Lung microvascular endothelial cell (primary cell): ENCODE measurements around the gene ZFHX3. TPM values are rescaled to one million over a fixed set of nuclear protein-coding genes. Genes with fewer than 3 reads are reported as not detected.

Source experiments
- DNase-seq, 2 donors: peaks; one replicate each; pipeline versions ENCODE4 v3.0.0 to v3.0.0-alpha.2; 2010; ENCODE audit warnings: low read depth in 2 of 2
- total RNA-seq: library from RNA; depleted of rRNA; stranded (reverse); fragments of >200 nt; gene quantifications from 2 replicates; pipeline ENCODE4 v1.2.1, GENCODE V29; 2014

Gene ZFHX3
- total RNA-seq, 1 donor from 2014 or later = 7.9 TPM

DNA sequence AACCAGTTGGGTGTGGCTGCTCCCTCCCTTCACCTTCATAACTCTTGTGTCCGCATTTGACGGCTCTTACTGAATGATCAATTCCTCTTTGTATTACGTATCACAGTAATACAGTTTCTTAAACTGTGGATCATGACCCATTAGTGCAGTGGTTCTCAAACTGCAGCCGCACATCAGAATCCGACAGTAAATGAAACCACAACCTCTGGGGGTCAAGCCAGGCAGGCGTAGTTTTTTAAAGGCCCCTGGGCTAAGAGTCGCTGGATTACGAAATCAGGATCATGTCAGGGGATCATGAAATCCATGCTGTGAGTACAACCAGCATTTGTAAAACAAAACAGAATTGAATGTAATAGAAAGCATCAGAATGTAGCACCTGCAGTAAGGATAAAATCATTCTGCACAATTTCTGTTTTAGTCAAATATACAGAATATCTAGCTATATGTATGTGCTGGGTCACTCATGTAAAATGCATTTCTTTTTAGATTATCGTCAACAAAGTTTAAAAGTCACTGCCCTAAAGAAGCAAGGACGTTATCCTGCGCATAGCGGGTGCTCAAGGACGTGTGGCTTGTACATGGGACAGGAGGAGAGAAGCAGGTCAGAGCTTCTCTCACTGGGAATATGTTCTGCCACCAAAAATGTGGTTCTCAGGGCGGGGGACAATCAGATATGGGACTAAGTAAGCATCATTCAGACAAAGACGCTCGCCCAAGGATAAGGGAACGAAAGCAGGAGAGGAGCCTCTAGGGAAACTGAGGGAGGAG is 113.1 kb downstream of the ZFHX3 start:
- no peak for DNase-seq

DNA sequence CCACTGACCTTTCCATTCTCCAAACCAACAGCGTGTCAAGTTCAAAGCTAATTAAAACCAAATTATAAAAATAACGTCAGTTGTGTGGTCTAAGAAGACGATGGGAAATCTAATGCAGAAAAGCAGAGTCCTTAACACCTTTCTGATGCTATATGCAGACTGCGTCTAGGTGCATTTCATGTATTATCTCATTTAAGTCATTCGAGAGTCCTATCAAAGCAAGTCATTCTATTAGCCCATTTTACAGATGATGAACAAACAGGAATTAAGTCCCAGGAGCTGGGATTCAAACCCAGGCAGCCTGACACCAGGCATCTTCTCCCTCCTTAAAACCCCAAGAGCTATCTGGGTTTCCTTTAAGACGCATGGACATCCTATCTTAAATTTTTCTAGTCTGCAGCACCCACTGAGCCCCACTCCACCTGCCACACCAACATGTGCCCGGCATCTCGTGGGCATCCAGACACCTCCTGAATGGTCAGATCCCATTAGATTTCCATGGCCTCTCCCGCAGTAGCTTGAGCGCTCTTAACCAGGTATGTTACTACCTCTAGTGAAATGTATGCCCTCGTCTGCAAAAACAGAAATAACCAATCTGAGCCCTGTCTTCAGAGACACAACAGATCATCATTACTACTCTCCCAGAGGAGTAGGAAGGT is 115.1 kb downstream of the ZFHX3 start:
- no peak for DNase-seq

DNA sequence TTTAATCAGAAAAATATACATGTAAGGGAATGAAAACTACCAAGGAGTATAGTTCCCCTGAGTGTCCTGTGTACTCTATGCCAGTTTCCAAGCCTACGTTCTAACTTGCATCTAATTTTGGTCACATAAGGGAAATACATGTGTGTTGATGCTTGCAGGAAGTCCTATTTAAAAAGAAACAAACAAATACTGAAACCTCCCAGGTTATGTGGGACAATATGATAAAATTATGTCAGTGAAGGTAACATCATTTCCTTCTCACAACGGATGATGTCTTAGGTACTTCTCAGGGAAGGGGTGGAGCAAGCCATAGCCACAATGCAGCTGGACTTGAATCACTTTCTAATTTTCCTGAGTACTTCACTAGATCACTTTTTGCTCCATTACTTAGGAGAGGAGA is 115.9 kb downstream of the ZFHX3 start:
- DNase-seq = peak in 1 of 2 donors; percentile 23

DNA sequence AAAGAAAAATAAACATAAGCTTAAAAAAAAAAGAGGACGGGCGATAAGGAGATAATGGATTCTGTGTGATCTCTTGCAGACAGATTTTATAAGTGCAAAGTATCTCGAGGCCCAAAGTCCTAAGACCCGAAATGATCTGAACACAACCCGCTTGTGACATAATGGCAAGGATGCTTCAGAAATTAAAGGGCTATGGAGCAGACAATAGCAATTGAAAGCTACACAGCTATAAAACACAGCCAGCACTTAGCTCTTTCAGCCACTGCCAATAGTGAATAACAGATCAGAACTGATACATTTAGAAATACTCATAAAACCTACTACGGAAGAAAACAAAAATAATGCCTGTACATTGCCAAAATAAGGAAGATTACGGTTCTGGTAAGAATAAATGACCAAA is 117.5 kb downstream of the ZFHX3 start:
- DNase-seq = no peak

DNA sequence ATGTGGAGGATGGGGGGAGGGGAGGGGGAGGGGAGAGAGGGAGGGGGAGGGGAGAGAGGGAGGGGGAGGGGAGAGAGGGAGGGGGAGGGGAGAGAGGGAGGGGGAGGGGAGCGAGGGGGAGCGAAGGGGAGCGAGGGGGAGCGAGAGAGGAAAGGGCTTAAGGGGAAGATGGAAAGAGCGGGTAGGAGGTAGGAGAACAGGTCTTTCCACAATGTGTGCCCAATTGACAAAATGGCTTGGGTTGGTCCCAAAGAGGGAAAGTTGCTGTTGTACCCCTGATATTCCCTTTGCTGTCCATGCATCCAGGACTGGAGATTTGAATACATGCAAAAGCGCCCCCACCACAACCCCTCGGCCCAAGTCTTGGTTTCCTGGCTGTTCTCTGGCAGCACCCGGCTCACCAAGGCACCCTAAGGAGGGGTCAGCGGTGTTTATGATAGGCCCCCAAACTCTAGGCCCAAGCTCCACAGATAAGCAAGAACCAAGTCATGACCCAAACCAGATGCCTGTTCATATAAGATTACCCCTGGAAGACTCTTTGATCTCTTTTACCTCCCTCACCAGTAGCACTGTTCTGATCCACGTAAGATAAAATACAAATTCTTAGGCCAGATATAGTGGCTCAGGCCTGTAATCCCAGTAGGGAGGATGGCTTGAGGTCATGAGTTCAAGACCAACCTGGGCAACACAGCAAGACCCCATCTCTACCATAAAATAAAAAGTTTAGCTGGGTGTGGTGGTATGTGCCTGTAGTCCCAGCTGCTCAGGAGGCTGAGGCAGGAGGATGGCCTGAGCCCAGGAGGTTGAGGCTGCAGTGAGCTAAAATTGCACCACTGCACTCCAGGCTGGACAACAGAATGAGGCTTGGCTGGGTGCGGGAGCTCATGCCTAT is 119.6 kb downstream of the ZFHX3 start:
- no peak for DNase-seq

DNA sequence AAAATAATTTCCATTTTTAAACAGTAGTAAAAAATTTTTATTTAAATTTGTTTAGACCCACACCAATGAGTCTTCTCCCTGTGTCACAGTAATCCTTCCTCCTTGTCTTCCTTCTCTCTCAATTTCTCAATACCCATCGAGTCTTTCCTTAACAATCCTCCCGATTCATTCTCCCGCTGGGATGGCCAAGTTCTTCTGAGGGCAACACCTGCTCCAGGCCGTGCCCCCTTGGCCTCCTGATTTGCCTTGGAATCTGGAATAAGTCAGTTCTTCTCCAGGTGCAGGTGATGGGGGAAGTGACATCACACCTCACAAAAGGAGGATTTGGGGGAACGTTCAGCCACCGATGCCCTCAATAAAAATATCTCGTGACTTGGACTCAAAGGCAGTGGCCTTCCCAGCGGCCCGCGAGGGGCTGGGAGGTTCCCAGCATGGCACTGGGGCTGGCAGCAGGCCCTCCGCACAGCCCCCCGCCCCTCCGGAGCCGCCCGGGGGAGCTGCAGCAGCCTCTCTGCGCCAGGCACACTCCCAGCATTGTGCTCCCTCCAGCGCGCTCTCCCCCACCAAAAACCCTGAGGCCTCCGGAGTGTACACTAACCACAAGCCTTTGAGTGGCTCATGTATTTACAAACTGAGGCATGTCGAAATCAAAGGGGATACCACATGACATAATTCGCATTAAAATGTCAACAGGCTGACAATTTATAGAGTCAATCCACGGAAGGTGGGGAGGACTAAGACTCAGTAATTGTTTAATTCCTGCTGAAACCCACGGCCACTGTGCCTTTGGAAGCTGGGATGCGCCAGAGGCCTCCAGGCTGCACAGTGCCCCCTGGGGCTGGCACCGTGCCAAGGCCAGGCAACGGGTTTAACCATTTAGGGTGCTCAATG is 120.5 kb downstream of the ZFHX3 start:
- peak in 1 of 2 donors; percentile 26 for DNase-seq

DNA sequence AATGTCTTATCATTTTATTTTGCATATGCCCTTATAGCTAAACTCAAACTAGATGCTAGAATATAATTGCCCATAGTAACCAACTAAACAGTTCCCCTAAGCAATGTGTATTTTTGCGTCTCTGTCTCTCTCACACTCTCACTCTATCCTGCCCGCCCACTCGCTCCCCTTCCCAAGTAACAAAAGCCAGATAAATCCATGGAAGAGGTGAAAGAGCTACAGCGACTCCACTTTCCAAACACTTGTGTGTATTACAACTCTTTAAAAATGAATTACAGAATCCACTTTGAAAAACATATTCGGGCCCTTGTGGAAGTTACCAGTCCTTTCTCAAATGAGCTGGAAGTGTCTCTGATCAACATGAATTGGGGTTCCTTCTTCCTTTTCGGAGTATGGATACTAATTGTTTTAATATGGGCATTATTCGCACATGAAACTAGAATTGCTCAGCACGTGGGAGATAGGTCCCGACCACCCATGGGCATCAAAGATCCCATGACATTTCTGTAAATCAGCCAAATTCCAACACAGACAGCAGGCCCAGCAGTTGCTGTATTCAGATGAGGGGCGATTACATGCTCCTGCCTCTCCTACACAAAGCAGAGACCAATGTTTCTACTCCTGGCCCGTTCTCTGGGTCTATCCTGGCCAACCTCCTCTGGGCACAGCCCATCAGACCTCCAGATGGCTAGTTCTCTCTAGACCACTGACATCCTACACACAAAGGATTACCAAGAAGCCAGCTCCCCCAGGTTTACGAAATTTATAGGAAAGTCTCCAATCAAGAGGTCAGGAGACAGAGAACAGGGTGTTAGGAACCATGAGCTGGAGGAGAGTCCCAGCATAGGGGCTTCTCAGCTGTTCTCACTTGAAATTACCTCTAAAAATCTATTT is 121.5 kb downstream of the ZFHX3 start:
- no peak for DNase-seq

DNA sequence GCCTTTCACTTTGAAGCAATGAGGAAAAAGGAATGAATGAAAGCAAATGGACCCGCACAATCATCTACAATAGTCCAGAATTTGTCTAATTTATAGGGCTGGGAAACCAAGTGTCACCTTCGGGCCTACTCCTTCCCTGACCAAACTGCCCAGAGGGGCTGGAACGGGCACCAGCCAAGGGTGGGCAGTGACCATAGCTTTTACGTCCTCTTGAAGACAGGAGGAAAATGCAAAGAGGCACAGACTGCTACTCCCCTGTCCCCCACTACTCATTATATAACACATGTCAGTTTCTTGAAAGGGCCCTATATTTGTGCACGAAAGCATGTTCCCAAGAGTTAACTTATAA is 122.3 kb downstream of the ZFHX3 start:
- no peak for DNase-seq

DNA sequence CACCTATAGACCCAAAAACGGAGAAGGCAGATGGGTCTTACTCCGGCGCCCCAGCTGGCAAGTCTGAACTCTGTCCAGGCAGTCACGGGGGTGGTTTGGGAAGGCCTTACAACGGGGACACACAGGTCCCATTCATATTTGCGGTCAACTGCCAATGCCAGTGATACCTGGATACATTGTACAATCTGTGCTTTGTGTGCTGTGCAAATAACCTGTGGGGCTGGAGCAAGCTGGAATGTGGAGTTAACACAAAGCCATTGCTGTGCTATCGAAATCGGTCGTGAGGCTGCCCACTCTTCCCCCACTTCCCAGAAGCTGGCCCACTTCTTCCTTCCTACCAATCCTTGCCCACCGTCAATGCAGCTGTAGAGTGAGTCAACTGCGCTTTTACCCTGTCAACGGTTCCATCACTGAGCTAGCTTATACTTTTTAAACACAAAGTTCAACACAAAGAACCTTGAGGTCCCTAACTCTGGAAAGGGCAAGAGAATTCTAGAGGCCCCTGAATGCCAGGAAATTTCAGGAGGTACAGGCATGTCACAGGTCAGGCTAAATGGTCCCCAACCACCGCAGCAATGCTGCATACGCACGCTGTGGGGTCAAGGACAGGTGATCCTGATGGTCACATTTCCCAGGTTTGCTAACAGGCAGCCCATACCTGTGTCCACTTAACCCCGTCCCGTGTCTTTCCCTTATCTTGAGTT is 122.8 kb downstream of the ZFHX3 start:
- DNase-seq = no peak

DNA sequence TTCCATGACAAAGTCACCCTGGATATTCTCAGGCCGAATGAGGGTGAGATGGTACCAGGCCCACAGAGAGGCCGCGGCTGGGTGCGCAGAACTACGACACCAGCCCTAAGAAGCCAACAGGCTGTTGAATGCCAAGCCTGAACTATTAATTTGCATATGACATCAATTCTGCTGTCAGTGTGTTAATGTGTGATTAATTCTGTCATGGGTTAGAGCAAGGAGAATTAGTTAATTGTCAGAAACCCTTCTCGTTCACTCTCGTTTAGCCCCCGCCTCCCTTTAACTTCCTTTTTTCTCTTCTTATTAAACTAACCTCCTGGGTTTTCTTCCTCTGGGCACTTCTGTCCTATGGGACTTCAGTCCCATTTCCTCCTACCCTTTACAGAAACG is 123.4 kb downstream of the ZFHX3 start:
- DNase-seq = no peak

DNA sequence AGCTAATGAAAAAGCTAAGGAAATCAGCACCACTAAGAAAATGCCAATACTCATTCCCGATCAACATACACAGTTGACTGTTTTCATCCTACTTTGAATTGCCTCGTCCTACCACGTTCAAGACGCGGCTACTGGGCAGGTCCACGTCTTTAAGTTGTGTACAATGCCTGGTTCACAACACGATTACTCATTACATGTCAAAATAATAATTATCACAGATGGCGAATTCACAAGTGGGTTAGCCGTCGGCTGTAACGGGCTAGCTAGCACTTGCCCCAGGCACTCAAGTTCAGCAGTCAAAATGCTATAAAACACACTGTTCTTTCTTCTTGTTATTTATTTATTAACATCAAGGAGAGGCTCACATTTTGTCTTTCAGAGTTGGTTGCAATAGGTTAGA is 124.2 kb downstream of the ZFHX3 start:
- DNase-seq = no peak

DNA sequence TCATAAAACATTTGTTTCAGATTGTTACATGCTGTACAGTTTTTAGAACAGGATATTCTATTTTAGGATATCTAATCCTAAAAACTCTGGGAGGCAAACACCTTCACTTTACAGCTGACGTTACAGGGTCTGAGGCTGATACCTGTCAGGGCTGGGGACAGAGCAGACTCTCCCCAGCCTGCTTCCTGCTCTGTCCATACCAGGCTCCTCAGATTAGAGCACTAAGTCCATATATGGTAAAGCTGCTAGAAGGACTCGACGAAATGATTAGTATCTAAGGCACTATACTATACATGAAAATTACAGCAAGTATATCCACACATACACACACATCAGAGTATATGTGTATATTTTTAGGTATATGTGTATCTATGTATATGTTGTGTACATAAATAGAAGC is 125.2 kb downstream of the ZFHX3 start:
- no peak for DNase-seq

DNA sequence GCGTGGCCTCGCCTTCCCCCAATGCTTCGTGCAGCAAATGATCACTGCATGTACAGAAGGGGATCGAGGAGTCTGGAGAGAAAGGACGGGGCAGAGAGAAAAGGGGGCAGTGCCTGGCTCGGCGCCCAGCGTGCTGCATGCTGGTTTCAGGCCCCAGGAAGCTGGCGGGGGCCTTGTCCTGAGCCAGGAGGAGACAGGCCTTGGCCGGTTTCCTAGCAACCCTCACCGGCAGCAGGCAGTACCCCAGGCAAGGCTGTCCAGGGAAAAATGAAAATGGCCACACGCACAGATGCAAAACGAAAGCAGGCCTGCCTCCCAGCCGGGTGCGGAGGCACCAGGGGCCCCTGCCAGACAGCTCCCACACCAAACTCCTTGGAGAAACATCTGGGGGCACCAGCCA is 126.3 kb downstream of the ZFHX3 start:
- DNase-seq = no peak

DNA sequence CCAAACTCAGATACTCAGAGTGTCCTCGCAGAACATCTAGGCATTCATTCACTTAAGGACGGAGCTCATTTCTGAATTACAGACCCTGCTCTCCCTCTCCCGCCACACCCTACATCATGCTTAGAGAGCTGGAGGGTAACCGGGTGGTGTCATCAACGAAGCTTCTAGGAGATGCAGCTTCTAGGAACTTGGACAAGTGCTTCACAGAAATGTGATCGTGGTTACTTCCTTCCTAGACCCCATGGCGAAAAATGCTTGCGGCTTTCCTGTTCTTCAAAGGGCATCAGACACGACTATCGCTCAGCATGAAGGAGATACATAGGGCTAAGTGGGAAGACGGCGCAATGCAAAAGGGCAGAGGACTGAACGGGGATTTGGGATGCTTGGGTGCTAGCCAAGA is 126.8 kb downstream of the ZFHX3 start:
- DNase-seq = no peak

DNA sequence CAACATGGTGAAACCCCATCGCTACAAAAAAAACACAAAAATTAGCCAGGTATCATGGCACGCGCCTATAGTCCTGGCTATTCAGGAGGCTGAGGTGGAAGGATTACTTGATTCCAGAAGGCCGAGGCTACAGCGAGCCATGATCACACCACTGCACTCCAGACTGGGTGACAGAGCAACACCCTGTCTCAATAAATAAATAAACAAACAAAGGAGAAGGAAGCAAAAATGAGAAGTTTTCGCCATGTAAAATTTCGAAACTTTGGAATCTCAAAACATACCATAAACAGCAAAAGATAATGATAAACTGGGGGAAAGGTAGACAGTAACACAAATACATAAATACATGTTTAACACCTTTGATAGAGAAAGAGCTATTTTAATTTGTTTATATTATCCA is 130.9 kb downstream of the ZFHX3 start:
- no peak for DNase-seq

DNA sequence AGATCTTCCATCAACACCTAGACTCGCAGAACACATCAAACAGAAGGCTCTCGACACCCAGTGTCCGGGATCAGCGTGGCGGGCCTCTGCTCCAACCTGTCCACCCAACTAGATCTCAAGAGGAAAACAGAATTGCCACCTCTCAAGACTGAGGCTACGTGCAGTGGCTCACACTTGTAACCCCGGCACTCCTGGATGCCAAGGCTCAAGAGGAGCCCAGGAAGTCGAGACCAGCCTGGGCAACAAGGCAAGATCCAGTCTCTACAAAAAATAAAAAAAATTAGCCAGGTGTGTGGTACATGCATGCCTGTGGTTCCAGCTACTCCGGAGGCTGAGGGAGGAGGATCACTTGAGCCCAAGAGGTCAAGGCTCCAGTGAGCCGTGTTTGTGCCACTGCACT is 132.6 kb downstream of the ZFHX3 start:
- no peak for DNase-seq

DNA sequence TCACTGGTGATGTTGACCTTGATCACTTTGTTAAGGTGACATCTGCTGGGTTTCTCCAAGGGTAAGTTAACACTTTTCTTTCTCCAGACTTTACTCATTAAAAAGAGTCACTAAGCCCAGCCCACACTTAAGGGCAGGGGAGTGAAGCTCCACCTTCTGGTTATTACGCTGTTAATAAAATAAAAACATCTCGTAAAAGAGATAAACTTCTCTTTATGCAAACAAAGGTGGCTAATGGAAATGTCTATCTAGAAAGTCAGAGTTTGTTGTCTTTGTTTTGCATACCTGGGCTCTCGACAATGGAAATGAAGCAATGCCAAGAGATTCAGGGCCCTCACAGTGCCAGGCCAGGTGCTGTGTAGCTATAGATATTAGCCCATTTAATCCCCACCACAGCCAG is 134.4 kb downstream of the ZFHX3 start:
- no peak for DNase-seq

DNA sequence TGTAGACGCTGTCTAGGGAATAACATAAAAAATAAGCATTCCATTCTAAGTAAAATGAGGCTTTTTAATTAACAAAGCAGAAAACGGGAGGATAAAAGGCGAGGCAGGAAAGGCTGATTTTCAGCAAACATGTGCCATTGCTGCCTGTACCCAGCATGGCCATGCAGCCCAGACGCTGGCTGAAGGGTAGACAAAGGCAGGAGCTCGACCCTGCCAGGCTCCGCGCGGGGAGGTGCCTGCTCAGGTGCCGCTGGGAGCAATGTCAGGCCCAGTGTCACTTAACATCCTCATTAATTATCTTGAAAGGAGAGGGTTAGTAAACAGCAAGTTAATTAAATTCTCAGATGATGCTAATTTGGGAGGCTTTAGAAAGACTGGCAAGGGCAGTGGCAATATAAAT is 136.0 kb downstream of the ZFHX3 start:
- no peak for DNase-seq

DNA sequence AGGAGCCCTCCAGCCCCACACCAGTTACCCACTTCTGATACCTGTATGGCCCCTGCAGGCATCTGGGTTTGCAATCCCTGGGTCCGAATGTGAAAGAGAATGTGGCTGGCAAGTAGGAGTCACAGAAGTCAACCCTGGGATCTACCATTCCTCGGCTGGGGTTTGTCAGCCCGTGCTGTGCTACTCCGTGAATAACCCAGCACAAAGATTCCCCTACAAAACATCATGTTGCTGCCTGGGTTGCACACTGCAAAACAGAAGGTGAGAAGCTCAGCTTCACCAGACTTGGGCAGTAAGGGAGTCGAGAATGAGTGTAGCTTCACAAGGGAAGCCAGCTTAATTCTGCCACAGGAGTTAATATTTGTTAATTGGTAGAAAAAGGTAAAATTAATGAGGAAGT is 137.1 kb downstream of the ZFHX3 start:
- no peak for DNase-seq

DNA sequence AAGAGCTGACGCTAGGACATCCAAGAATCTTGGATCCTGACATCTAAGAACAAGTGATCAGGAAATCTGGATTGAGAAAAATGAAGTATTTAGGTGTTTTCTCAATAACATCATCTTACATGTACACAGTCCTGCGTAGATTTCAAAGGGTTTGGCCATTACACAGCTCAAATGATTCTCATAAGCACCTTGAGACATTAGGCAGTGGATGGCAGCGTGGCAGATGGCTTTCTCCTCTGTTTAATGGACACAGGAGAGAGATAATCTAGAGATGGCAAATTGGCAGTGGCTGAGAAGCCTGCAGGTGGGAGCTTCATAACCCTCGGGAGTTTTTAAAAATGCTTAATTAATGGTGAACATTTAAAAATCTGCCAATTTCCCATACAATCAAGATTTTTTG is 137.5 kb downstream of the ZFHX3 start:
- DNase-seq = no peak
